SU-DHL-6 (cell line): ENCODE results near the gene RCAN3.

ENCODE experiments used
- CTCF ChIP-seq: fragments of 200-600 bp; sonication (generic); IDR thresholded peaks from one replicate; pipeline ENCODE4 v1.5.1; 2017; ENCODE audit warnings: antibody characterized with exemption, mild to moderate bottlenecking, low read length, moderate library complexity; ENCODE audit not compliant: insufficient read depth, poor library complexity, severe bottlenecking
- EZH2phosphoT487 ChIP-seq: fragments of 200-600 bp; sonication (generic), shearing (Covaris generic); conservative IDR thresholded peaks from 2 replicates; pipeline ENCODE4 v1.6.1; 2018; ENCODE audit warnings: mild to moderate bottlenecking, antibody characterized with exemption, low read length, moderate library complexity, mixed read lengths

- TF ChIP-seq CTCF (peak; percentile 57), EZH2phosphoT487 (no peak)
These were observed 84.6 kb downstream of the RCAN3 start for GRCh38 chr1:24586970-24587820.
